ENCODE measurements around the gene LRP1B.

- TF ChIP-seq ZNF274 (IDR thresholded peaks at IDR 0.05; ENCODE audit: low read depth, low read length) (no peak), YY1 (IDR thresholded peaks at IDR 0.05; ENCODE audit: insufficient read depth, insufficient read length) (no peak)
Measured at GRCh38 chr2:141923657-141924056, 207.2 kb downstream of the LRP1B start.

Measured in NT2/D1 (cell line).